H1 (cell line): ENCODE data around the gene SLC39A8. TPM values are rescaled to one million over a fixed set of nuclear protein-coding genes. Genes with fewer than 3 reads are reported as not detected.

ENCODE experiments used
- CTCF ChIA-PET: fragments of 300-600 bp; sonication (Branson Sonifier 250); formaldehyde crosslinking; loops from one replicate; lab custom pipeline; 2021; ENCODE audit not compliant: partially characterized antibody; lab: Charles Lee
- POLR2A ChIA-PET: fragments of 300-600 bp; sonication (Branson Sonifier 250); formaldehyde crosslinking; loops from one replicate; lab custom pipeline; 2021; ENCODE audit warnings: inconsistent platforms; ENCODE audit not compliant: partially characterized antibody; lab: Charles Lee
- DNase-seq, 2 experiments: peaks; one replicate each; pipeline versions ENCODE4 v3.0.0 to v3.0.0-alpha.2; 2010 to 2022; ENCODE audit warnings: low spot score in 2 of 2, low read depth in 1 of 2, mixed read lengths in 1 of 2
- FAIRE-seq: peaks from 2 replicates; lab custom pipeline; 2011; peaks lifted over from hg19 to GRCh38; lab: Jason Lieb, UNC
- H2AFZ ChIP-seq: 2 replicates; pipeline ENCODE4 v1.8.1; 2012; ENCODE audit warnings: low read length, inconsistent platforms
- H2AK5ac ChIP-seq: 2 replicates; pipeline ENCODE4 v1.6.1; 2013; ENCODE audit warnings: low read depth, low read length
- H2BK120ac ChIP-seq: replicated peaks from 2 replicates; pipeline ENCODE3; 2013; ENCODE audit warnings: low read depth, low read length, inconsistent platforms
- H2BK12ac ChIP-seq: 2 replicates; pipeline ENCODE4 v1.6.1; 2013; ENCODE audit warnings: low read depth, low read length
- H2BK15ac ChIP-seq: 2 replicates; pipeline ENCODE4 v1.6.1; 2013; ENCODE audit warnings: low read length
- H2BK20ac ChIP-seq: 2 replicates; pipeline ENCODE4 v1.6.1; 2013; ENCODE audit warnings: low read length
- H2BK5ac ChIP-seq: 2 replicates; pipeline ENCODE4 v1.6.1; 2013; ENCODE audit warnings: low read depth, low read length
- H3K14ac ChIP-seq: 2 replicates; pipeline ENCODE4 v1.6.1; 2013; ENCODE audit warnings: inconsistent platforms; ENCODE audit not compliant: insufficient read length
- H3K18ac ChIP-seq: 2 replicates; pipeline ENCODE4 v1.6.1; 2013; ENCODE audit warnings: low read length; ENCODE audit errors: extremely low read depth
- H3K23ac ChIP-seq: 2 replicates; pipeline ENCODE4 v1.6.1; 2013; ENCODE audit warnings: inconsistent platforms; ENCODE audit not compliant: insufficient read length
- H3K23me2 ChIP-seq: 2 replicates; pipeline ENCODE4 v1.6.1; 2013; ENCODE audit warnings: low read depth, low read length
- H3K27ac ChIP-seq: 2 replicates; pipeline ENCODE4 v1.6.1; 2011; ENCODE audit warnings: low read depth, low read length, inconsistent platforms
- H3K27me3 ChIP-seq, 4 experiments: replicated peaks in 1 of 4; 1 replicate in 1 of 4; 2 replicates in 3 of 4; pipeline versions ENCODE4 v1.6.1 to v1.8.1; 2011 to 2013; ENCODE audit warnings: low read length in 3 of 4, mild to moderate bottlenecking in 3 of 4, inconsistent platforms in 2 of 4, mixed read lengths in 2 of 4, moderate library complexity in 1 of 4; ENCODE audit not compliant: control insufficient read depth in 3 of 4, insufficient read depth in 3 of 4; ENCODE audit errors: extremely low read depth in 1 of 4
- H3K36me3 ChIP-seq, 4 experiments: 2 replicates each; pipeline versions ENCODE4 v1.6.1 to v1.8.1; 2011 to 2013; ENCODE audit warnings: mild to moderate bottlenecking in 4 of 4, low read length in 3 of 4, moderate library complexity in 2 of 4, control low read depth in 1 of 4, inconsistent platforms in 1 of 4; ENCODE audit not compliant: insufficient read depth in 4 of 4, control insufficient read depth in 2 of 4
- H3K4ac ChIP-seq: replicated peaks from 2 replicates; pipeline ENCODE3; 2013; ENCODE audit warnings: low read length, low read depth, mixed read lengths, inconsistent platforms; ENCODE audit not compliant: insufficient read length
- H3K4me1 ChIP-seq, 4 experiments: replicated peaks in 1 of 4; 1 replicate in 1 of 4; 2 replicates in 3 of 4; pipeline versions ENCODE4 v1.6.1 to v1.8.1; 2011 to 2013; ENCODE audit warnings: low read length in 3 of 4, inconsistent platforms in 2 of 4, mixed read lengths in 1 of 4; ENCODE audit not compliant: insufficient read depth in 4 of 4, control insufficient read depth in 3 of 4
- H3K4me2 ChIP-seq, 2 experiments: 2 replicates each; pipeline versions ENCODE4 v1.6.1 to v1.8.1; 2011 to 2013; ENCODE audit warnings: low read depth in 2 of 2, low read length in 2 of 2, control low read depth in 1 of 2, inconsistent platforms in 1 of 2, mild to moderate bottlenecking in 1 of 2; ENCODE audit not compliant: insufficient read depth in 1 of 2
- H3K4me3 ChIP-seq, 4 experiments: fragments of 200-600, 300-600 bp in 1 of 4; sonication (generic), shearing (Covaris generic), sonication (Bioruptor Twin) in 1 of 4; 2 replicates each; pipeline versions ENCODE4 v1.5.1 to v1.8.1; 2011 to 2016; ENCODE audit warnings: low read length in 4 of 4, low read depth in 3 of 4, control low read depth in 2 of 4, inconsistent platforms in 2 of 4, mild to moderate bottlenecking in 2 of 4, mixed read lengths in 1 of 4, moderate library complexity in 1 of 4; ENCODE audit not compliant: insufficient read depth in 2 of 4; ENCODE audit errors: extremely low read depth in 1 of 4
- H3K56ac ChIP-seq: replicated peaks from 2 replicates; pipeline ENCODE3; 2013; ENCODE audit warnings: low read depth, mild to moderate bottlenecking, mixed read lengths, low read length, inconsistent platforms; ENCODE audit not compliant: insufficient read length
- H3K79me1 ChIP-seq: 2 replicates; pipeline ENCODE4 v1.6.1; 2013; ENCODE audit warnings: low read depth, low read length, control low read depth
- H3K79me2 ChIP-seq, 2 experiments: 2 replicates each; pipeline versions ENCODE4 v1.6.1 to v1.8.1; 2012 to 2013; ENCODE audit warnings: low read length in 2 of 2, mild to moderate bottlenecking in 2 of 2, inconsistent platforms in 1 of 2; ENCODE audit not compliant: insufficient read depth in 2 of 2, control insufficient read depth in 1 of 2
- H3K9ac ChIP-seq, 4 experiments: replicated peaks in 1 of 4; 1 replicate in 1 of 4; 2 replicates in 3 of 4; pipeline versions ENCODE4 v1.6.1 to v1.8.1; 2011 to 2013; ENCODE audit warnings: low read depth in 3 of 4, low read length in 3 of 4, control low read depth in 2 of 4, mild to moderate bottlenecking in 2 of 4, moderate library complexity in 2 of 4, inconsistent platforms in 1 of 4; ENCODE audit errors: extremely low read depth in 1 of 4
- H3K9me3 ChIP-seq, 2 experiments: 2 replicates each; pipeline versions ENCODE4 v1.6.1 to v1.8.1; 2012 to 2013; ENCODE audit warnings: mild to moderate bottlenecking in 2 of 2, moderate library complexity in 2 of 2, control low read depth in 1 of 2, inconsistent platforms in 1 of 2, low read depth in 1 of 2, low read length in 1 of 2, mixed read lengths in 1 of 2; ENCODE audit not compliant: insufficient read depth in 2 of 2
- H4K20me1 ChIP-seq, 2 experiments: replicated peaks in 1 of 2; 2 replicates each; pipeline versions ENCODE3 to v1.8.1; 2011 to 2013; ENCODE audit warnings: inconsistent platforms in 2 of 2, low read length in 2 of 2, mild to moderate bottlenecking in 1 of 2; ENCODE audit not compliant: insufficient read depth in 2 of 2, control insufficient read depth in 1 of 2
- H4K5ac ChIP-seq: 2 replicates; pipeline ENCODE4 v1.6.1; 2013; ENCODE audit warnings: low read length, low read depth, mixed read lengths, inconsistent platforms; ENCODE audit not compliant: insufficient read length
- H4K8ac ChIP-seq: 2 replicates; pipeline ENCODE4 v1.8.0; 2013; ENCODE audit warnings: mild to moderate bottlenecking, moderate library complexity, low read length, inconsistent platforms; ENCODE audit not compliant: insufficient read depth; ENCODE audit errors: extremely low read depth
- H4K91ac ChIP-seq: replicated peaks from 2 replicates; pipeline ENCODE3; 2013; ENCODE audit warnings: low read length, mixed read lengths, inconsistent platforms; ENCODE audit not compliant: insufficient read length
- BCL11A ChIP-seq, 2 experiments: IDR thresholded peaks; one replicate each; pipeline ENCODE4 v1.6.1; 2011; ENCODE audit warnings: low read depth in 2 of 2, low read length in 2 of 2, mild to moderate bottlenecking in 2 of 2
- CBX5 ChIP-seq: fragments of 300-800, 300-1000 bp; sonication (generic); IDR thresholded peaks from 2 replicates; pipeline ENCODE4 v1.7.1; 2016; ENCODE audit warnings: antibody characterized with exemption, low read length, low read depth
- CEBPB ChIP-seq: IDR thresholded peaks from 2 replicates; pipeline ENCODE4 v1.6.1; 2012; ENCODE audit warnings: low read depth, low read length
- CREB1 ChIP-seq: IDR thresholded peaks from 2 replicates; pipeline ENCODE4 v1.6.1; 2012; ENCODE audit warnings: inconsistent platforms
- FOSL1 ChIP-seq: IDR thresholded peaks from 2 replicates; pipeline ENCODE4 v1.6.1; 2011; ENCODE audit warnings: mild to moderate bottlenecking, low read depth, low read length, moderate library complexity; ENCODE audit not compliant: insufficient read depth
- JUND ChIP-seq: IDR thresholded peaks from 2 replicates; pipeline ENCODE4 v1.6.1; 2011; ENCODE audit warnings: mild to moderate bottlenecking, improper control_type of control experiment, low read length
- NANOG ChIP-seq: IDR thresholded peaks from 2 replicates; pipeline ENCODE4 v1.6.1; 2011; ENCODE audit warnings: low read length, low read depth, mild to moderate bottlenecking, inconsistent platforms; ENCODE audit not compliant: insufficient read depth, poor library complexity, severe bottlenecking
- RBBP5 ChIP-seq: IDR thresholded peaks from 2 replicates; pipeline ENCODE4 v1.7.1; 2012; ENCODE audit warnings: low read depth, mild to moderate bottlenecking, inconsistent platforms, low read length, moderate library complexity, borderline replicate concordance
- RNF2 ChIP-seq: fragments of 200-900, 300-1000 bp; sonication (generic); IDR thresholded peaks from 2 replicates; pipeline ENCODE4 v1.7.1; 2016; ENCODE audit warnings: borderline replicate concordance, low read depth, mild to moderate bottlenecking, antibody characterized with exemption, low read length; ENCODE audit not compliant: poor library complexity, severe bottlenecking; ENCODE audit errors: missing control alignments
- RXRA ChIP-seq: IDR thresholded peaks from 2 replicates; pipeline ENCODE4 v1.6.1; 2011; ENCODE audit warnings: low read depth, mild to moderate bottlenecking, low read length, moderate library complexity; ENCODE audit not compliant: insufficient read depth
- SIX5 ChIP-seq: IDR thresholded peaks from 2 replicates; pipeline ENCODE4 v1.6.1; 2011; ENCODE audit warnings: mild to moderate bottlenecking, low read depth, low read length
- SUZ12 ChIP-seq: fragments of 200-600 bp; sonication (generic); IDR thresholded peaks from 2 replicates; pipeline ENCODE4 v1.6.1; 2012; ENCODE audit warnings: mild to moderate bottlenecking, inconsistent platforms, low read length, moderate library complexity, mixed read lengths
- WGBS, 2 experiments: shearing (Covaris generic) in 1 of 2; methylation state at CpG; one replicate each; pipeline versions ENCODE4 v1.1.6 to v1.1.7; 2013 to 2015; ENCODE audit warnings: low lambda C conversion rate in 2 of 2, mixed read lengths in 2 of 2, inconsistent platforms in 1 of 2, low coverage in 1 of 2, missing lambda C conversion rate in 1 of 2; ENCODE audit not compliant: insufficient replicate concordance in 2 of 2, insufficient coverage in 1 of 2, insufficient read length in 1 of 2; ENCODE audit errors: extremely low coverage in 1 of 2, missing lambda C conversion rate in 1 of 2; 5-methylcytosine and 5-hydroxymethylcytosine counted together
- polyA plus RNA-seq, 7 experiments: library from polyadenylated mRNA; depleted of rRNA in 3 of 7; stranded (reverse) in 5 of 7; unstranded in 2 of 7; fragments of >200 nt in 5 of 7; fragments of 200-250 nt in 2 of 7; gene quantifications; 1 replicate in 5 of 7; 2 replicates in 1 of 7; 4 replicates in 1 of 7; pipeline versions ENCODE4 v1.2.1 to v1.2.3, GENCODE V29; 2011 to 2013; ENCODE audit warnings: missing spikeins in 2 of 7, mixed read lengths in 2 of 7
- total RNA-seq: library from RNA; stranded (reverse); fragmentation: NEBNext Ultra II Directional; extraction: Animal tissue kit (Norgen Biotek cat#: 25700); gene quantifications from 2 replicates; pipeline ENCODE4 v1.2.1, GENCODE V29; 2021
- TF ChIP-seq, protein P1 (sequence below): IDR thresholded peaks from 2 replicates; pipeline ENCODE4 v1.6.1; 2012; ENCODE audit warnings: low read length, inconsistent platforms

The SLC39A8 gene
- total and polyA plus RNA-seq, 2 of the 8 experiments (the other 6 are each of a cell fraction or from before 2014, with no cell fraction given) = 6.4 to 38.7 TPM

DNA sequence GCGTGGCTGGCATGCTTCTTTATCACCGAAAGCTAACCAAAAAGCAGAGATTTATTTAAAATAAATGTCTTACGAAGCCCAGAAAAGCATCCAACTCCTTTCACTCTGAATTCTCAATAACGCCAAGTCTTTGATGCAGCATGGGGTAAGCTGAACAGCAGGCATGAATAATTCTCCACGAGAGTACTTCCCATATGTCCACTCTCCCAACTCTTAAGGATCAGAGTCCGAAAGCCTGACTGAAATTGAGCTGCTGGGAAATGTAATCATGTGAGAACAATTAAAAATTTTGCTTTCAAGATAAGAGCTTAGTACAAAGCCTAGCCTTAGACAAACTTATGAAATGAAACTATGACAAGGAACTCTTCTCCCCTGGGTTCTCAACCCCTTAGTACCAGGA is 7.5 kb upstream of the SLC39A8 start:
- H3K79me1 ChIP-seq = no peaks in the 10 kb centered on the region
- no peaks in the 10 kb centered on the region for H3K27me3 ChIP-seq
- no peak overlapping the region for H3K23ac ChIP-seq
- H2BK120ac ChIP-seq = no peak overlapping the region
- H3K14ac ChIP-seq = no peak overlapping the region
- H3K4ac ChIP-seq = no peak overlapping the region
- no peak overlapping the region for H4K91ac ChIP-seq
- no peak for TF ChIP-seq SIX5
- no peak for TF ChIP-seq CEBPB
- TF ChIP-seq JUND = no peak
- no peak for TF ChIP-seq RNF2
- TF ChIP-seq NANOG = no peak
- no peak for TF ChIP-seq SUZ12
- no peak for TF ChIP-seq FOSL1
- TF ChIP-seq RBBP5 = no peak
- TF ChIP-seq, protein P1, sequence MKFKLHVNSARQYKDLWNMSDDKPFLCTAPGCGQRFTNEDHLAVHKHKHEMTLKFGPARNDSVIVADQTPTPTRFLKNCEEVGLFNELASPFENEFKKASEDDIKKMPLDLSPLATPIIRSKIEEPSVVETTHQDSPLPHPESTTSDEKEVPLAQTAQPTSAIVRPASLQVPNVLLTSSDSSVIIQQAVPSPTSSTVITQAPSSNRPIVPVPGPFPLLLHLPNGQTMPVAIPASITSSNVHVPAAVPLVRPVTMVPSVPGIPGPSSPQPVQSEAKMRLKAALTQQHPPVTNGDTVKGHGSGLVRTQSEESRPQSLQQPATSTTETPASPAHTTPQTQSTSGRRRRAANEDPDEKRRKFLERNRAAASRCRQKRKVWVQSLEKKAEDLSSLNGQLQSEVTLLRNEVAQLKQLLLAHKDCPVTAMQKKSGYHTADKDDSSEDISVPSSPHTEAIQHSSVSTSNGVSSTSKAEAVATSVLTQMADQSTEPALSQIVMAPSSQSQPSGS = no peak
- no peak for TF ChIP-seq RXRA
- TF ChIP-seq CBX5 = no peak
- no peak for TF ChIP-seq BCL11A (IDR thresholded peaks at IDR 0.05; ENCODE audit: low read depth in 2 of 2, low read length in 2 of 2)
- TF ChIP-seq CREB1 = no peak
- H2AFZ ChIP-seq = peak overlapping the region; percentile 35
- H2BK12ac ChIP-seq = no peak overlapping the region
- H3K79me2 ChIP-seq = no peaks in the 10 kb centered on the region
- H3K18ac ChIP-seq = no peak overlapping the region
- H4K8ac ChIP-seq = no peak overlapping the region
- 88% methylated on average over 6 of the region's 6 CpGs; no CpG with 5 or more reads in 1 of the 2 experiments for WGBS, 2 experiments
- no peak overlapping the region for H3K56ac ChIP-seq
- H2BK20ac ChIP-seq = no peak overlapping the region
- H2BK5ac ChIP-seq = no peak overlapping the region
- no peaks in the 10 kb centered on the region for H4K20me1 ChIP-seq
- peaks cover 0 to 3% (median 0%) of the 10 kb centered on the region in 4 experiments; a peak in 1 of 7 replicates for H3K4me1 ChIP-seq
- no peak for DNase-seq
- ChIA-PET POLR2A (no interaction called here), CTCF (interaction anchor here (0.8 to 1.1 kb wide), 2 partner anchors 9 to 80 kb away, joined by 3 read pairs; no protein-coding TSS in a partner anchor)
- no peak overlapping the region for H3K4me3 ChIP-seq
- no peaks in the 10 kb centered on the region for H3K36me3 ChIP-seq
- H2BK15ac ChIP-seq = no peak overlapping the region
- H3K23me2 ChIP-seq = no peaks in the 10 kb centered on the region
- H3K9me3 ChIP-seq = no peaks in the 10 kb centered on the region
- no peak overlapping the region for H4K5ac ChIP-seq
- H2AK5ac ChIP-seq = no peak overlapping the region
- no peak overlapping the region; a peak in 1 of 7 replicates for H3K9ac ChIP-seq
- no peak overlapping the region for H3K4me2 ChIP-seq
- no peak overlapping the region for H3K27ac ChIP-seq
- FAIRE-seq = no peak
